GM04503 (cell line): ENCODE data around the gene SLC30A3.

Source experiments
- DNase-seq: peaks from one replicate; pipeline ENCODE4 v3.0.0-alpha.2; 2012; ENCODE audit warnings: low read depth

SLC30A3 gene

DNA sequence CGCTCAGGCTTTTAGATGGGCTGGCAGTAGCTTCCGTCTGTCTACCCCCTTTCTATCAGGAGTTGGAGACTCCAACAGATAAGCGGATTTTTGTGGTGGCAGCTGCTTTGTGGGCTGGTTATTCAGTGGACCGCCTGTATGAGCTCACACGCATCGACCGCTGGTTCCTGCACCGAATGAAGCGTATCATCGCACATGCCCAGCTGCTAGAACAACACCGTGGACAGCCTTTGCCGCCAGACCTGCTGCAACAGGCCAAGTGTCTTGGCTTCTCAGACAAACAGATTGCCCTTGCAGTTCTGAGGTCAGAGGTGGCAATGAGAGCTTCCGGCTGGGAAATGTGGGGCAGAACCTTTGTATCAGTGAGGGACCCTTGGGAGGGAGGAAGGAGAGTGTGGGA lies 30.9 kb downstream of the SLC30A3 start:
- no peak for DNase-seq

DNA sequence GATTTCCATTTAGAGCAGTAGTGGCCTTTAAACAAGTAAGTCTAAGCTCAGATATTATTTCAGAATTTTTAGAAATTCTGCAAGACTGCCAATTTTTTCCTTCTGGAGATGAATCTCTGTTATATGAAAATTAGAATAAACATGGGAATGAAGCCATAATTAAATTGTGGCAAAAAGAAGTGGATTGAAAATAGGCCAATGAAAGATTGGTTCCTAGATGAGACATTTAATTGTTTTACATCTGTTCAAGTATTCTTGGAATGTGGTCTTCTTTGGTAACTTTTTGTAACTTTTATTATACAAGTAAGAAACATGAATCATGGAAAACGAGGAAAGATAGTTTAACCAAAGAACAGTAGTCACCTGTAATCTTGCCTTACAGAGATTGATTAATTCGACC lies 35.3 kb downstream of the SLC30A3 start:
- no peak for DNase-seq

DNA sequence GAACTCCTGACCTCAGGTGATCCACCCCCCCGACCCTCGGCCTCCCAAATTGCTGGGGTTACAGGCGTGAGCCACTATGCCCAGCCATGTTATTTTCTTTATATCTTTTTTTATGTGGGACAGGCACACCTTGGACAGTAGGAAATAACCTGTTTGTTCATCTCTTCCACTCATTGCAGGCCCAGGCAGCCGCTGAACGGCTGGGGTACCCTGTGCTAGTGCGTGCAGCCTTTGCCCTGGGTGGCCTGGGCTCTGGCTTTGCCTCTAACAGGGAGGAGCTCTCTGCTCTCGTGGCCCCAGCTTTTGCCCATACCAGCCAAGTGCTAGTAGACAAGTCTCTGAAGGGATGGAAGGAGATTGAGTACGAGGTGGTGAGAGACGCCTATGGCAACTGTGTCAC lies 37.3 kb downstream of the SLC30A3 start:
- no peak for DNase-seq

DNA sequence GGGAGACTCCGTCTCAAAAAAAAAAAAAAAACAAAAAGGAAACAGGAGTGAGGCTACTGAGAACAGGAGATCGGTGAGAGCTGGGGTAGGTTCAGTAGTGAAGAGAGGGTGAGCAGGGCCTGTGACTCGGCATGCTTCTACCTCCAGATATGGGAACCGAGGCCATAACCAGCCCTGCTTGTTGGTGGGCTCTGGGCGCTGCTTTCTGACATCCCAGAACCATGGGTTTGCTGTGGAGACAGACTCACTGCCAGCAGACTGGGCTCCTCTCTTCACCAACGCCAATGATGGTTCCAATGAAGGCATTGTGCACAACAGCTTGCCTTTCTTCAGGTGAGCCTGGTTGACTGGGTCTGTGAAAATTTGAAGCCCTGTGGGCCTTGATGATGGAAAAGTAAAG lies 39.4 kb downstream of the SLC30A3 start:
- no peak for DNase-seq

DNA sequence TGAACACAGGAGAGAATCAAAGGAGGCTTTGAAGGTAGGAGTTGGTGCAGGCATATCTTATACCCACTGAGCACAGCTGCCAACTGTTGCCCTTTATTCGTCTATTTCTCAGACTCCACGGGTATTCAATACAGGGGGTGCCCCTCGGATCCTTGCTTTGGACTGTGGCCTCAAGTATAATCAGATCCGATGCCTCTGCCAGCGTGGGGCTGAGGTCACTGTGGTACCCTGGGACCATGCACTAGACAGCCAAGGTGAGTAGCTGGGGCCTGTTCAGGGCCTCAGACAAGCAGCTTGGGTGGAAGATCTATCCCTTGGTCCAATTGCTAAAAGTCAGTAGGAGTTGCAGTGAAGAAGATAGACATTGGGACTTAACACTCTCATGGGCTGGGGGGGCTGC lies 40.4 kb downstream of the SLC30A3 start:
- DNase-seq, result no peak

DNA sequence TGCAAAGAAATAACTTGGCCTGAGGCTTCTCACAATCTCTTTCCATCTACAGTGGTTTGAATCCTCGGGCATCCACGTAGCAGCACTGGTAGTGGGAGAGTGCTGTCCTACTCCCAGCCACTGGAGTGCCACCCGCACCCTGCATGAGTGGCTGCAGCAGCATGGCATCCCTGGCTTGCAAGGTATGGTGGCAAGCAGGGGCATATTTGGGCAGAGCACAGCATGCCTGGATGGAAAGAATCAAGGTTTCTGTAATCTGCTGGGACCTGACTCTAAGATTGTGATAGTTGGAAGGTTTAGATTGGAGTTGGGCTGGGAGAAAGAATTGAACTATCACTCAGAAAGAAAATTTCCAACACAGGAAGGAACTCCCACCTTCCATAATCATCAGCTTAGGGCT lies 41.7 kb downstream of the SLC30A3 start:
- no peak for DNase-seq

DNA sequence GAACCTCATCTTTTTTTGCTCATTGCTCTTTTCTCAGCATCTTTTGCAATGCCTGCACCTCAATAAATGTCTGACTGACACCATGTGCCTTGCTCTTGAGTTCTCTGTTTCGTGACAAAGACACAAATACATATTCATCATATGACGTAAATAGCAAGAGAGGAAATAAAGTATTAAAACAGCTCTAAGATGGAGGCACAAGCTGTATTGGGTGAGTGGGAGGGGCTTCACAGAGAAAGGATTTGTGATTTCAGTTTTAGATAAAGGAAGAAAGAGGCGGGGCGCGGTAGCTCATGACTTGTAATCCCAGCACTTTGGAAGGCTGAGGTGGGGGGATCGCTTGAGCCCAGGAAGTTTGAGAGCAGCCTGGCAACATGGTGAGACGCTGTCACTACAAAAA lies 42.8 kb downstream of the SLC30A3 start:
- DNase-seq, result no peak

DNA sequence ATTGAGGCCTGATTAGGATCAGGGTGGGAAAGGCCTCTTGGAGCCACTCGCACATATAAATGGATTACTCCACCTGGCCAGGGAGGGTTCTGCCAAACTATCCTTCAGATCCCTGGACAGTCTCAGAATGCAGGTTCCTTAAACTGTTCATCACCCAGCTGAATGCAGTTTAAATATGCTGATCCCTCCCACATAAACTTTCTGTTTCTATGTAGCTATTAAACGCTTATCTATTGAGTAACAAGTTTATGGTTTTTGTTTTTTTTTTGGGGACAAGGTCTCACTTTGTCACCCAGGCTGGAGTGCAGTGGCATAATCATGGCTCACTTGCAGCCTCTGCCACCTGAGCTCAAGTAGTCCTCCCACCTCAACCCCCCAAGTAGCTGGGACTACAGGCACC lies 43.8 kb downstream of the SLC30A3 start:
- DNase-seq, result no peak

DNA sequence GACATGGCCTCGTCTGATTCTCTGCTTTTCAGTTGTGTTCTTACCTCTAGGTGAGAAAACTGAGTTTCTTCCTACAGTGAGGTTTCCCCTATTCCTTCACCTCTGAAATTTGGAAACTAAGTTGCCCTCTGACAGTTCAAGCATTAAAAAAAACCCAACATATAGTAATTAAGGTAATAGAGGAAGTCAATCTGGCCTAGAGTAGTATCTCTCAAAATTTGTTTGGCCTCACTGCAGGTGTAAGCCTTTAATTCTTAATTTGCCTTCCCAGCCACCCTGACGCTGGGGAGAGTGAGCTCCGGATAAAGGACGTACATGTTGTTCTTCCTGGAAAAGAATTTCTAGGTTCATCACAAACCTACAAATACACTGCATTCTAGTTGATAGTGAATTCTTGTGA lies 44.2 kb downstream of the SLC30A3 start:
- no peak for DNase-seq

DNA sequence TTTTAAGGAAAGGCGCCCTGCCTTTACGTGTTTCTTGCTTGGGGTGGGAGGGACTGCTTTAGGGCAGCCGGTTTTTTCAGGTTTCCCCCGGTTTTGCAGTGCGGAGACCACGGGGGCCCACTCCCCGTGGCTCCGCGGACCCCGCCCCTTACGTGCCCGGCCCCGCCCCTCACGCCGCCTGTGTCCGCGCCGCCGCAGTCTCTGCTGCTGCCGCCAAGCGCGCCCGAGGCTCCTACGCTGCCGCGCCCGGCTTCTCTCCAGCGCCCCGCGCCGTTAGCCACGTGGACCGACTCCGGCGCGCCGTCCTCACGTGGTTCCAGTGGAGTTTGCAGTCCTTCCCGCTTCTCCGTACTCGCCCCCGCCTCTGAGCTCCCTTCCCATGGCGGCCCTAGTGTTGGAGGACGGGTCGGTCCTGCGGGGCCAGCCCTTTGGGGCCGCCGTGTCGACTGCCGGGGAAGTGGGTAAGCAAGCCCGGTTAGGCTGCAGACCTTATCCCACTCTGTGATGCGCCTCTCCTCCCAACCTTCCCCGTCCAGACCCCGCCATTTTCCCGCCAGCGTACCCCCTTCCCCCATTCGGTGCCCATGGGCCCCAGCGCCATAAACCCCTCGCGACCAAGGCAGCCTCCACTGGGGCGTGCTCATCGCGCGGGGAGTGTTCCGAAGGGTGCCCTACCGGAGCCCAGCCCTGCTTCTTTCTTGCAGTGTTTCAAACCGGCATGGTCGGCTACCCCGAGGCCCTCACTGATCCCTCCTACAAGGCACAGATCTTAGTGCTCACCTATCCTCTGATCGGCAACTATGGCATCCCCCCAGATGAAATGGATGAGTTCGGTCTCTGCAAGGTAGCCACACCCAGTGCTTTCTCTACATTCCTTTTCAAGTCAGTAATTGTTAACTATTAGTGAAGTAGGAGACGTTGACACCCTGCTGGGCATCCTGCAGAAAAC lies 45.4 kb downstream of the SLC30A3 start, which contains the start of gene CAD:
Gene CAD, plus strand, starts transcription at position 197 of the 949 bp plus-strand sequence. Its CDS starts 183 bp downstream, at position 380.
- DNase-seq, result peak; percentile 19

DNA sequence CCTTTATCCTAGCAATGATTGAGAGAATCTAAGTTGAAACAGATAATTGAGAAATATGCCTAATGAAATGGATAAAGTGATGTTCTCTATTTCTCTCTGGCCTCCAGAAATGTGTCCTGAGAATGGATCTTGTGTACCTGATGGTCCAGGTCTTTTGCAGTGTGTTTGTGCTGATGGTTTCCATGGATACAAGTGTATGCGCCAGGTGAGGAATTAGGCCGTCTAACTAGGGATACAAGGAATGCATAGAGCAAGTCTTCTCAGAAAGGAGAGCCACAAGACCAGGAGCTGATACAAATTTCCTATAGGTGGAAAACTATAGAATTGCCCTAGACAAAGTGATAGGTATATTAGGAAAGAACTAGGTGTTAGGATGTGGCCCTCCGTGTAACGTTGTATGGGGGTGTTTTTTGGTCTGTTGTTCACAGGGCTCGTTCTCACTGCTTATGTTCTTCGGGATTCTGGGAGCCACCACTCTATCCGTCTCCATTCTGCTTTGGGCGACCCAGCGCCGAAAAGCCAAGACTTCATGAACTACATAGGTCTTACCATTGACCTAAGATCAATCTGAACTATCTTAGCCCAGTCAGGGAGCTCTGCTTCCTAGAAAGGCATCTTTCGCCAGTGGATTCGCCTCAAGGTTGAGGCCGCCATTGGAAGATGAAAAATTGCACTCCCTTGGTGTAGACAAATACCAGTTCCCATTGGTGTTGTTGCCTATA lies 46.3 kb downstream of the SLC30A3 start:
- DNase-seq, result no peak

DNA sequence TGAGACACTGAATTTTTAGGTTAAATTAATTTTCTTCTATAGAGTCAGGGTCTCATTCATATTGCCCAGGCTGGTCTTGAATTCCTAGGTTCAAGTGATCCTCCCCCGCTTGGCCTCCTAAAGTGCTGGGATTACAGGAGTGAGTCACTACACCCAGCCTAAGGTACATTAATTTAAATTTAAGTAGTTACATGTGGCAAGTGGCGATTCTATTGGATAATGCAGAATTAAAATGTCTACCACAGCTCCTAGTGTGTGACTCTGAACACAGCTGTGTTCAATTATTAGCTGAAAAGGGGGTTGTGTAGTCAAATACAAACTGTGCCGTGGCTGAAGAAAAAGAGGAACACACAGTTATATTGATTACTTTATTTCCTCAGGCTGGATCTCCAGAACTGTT lies 47.9 kb downstream of the SLC30A3 start:
- DNase-seq, result no peak

DNA sequence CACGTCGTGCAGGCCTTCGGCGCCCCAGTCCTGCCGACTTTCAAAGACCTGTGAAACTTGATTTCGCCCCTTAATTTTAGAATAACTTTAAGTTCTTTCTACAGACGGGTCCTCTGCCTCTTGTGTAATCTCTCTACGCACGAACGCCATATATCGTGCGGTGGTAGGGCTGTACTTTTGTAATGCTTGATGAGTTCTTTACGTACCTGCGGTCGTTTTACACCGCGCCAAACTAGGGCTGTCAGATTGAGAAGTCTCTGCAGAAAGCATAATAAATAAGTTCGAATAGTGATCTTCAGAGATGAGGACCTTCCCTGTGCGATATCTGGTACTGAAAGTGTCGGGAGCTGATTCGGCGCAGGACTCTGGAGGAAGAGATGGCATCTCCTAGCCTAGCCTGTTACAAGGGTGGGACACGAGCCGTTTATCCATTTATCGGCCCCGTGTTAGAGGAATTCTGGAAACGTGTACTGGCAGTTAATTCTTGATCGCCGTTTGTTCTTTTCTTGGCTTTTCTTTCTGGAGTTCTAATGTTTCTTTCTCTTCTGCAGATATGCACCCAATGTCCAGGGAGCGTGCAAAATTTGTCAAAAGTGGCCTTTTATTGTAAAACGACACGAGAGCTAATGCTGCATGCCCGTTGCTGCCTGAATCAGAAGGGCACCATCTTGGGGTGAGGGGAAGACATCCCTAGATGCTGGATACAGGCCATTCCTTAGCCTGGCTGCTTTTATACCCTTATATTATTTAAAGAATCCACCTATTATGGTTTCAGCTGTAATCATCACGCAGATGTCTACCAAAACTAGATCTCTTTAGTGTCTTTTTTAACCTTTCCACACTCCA lies 50.0 kb downstream of the SLC30A3 start:
- DNase-seq, result peak; percentile 35

DNA sequence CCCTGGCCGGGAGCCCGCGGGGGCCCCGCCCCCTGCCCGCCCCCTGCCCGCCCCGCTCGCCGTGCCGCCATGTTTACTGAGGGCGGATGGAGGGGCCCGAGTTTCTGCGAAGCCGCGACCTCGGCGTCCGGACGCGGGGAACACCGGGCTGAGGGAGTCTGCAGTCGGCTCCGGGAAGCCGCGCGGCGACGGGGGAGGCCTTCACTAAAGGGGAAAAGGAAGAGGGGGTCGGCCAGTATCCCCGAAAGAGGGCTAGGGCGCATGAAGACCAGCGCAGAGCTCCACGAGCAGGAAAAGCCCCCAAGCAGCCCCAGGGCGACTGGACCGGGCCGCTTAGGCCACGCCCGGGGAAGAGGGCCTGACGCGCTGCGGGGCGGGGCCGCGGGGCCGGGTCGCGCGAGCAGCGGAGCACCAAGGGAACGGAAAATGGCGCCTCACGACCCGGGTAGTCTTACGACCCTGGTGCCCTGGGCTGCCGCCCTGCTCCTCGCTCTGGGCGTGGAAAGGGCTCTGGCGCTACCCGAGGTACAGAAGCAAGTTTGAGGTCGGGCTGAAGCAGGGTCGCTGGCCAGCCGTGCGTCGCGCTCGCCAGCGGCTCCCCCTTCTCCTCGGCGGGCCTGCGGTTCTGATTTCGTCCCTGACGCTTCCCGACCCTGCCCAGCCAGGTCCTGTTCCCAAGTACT lies 50.8 kb downstream of the SLC30A3 start, which contains the start of the genes ATRAID and SLC5A6:
Gene ATRAID, plus strand, starts transcription at position 99 of the 683 bp plus-strand sequence. Its CDS starts 328 bp downstream, at position 427.
Gene SLC5A6, minus strand, starts transcription at position 326 of the 683 bp plus-strand sequence. CDS start 4,618 bp downstream, outside the sequence.
- peak; percentile 48 for DNase-seq

DNA sequence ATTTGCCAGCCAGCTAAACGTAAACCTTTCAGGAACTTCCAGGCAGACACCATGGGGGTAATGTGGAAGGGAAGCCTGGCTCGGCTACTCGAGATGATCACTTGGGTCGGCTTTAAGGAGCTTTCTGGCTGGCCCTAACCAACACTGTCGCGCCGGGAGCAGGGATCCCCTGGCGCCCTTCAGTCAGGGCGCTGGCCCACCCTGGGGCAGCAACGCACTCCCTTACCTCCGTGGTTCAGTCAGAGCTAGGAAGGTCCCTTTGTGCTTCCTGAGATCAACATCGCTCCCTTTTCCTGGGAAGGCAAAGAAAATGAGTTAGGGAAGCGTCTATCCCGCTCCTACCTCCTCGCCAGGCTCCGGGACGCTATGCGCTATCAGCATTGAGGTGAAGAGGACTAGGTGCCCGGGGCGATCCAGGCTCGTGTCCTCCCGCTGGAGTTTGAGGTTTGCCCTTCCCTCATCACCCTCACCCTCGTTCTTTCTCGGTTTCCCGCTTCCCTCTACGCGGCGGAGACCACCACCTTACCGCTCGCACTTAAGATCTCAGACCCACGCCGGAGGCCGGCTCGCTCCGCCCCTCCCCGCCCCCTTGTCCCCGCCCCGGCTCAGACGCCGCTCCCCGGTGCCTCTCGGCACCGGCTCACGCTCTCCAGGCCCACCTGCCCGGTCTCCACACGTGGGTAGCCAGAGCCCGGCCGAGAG lies 51.5 kb downstream of the SLC30A3 start:
- DNase-seq, result no peak

DNA sequence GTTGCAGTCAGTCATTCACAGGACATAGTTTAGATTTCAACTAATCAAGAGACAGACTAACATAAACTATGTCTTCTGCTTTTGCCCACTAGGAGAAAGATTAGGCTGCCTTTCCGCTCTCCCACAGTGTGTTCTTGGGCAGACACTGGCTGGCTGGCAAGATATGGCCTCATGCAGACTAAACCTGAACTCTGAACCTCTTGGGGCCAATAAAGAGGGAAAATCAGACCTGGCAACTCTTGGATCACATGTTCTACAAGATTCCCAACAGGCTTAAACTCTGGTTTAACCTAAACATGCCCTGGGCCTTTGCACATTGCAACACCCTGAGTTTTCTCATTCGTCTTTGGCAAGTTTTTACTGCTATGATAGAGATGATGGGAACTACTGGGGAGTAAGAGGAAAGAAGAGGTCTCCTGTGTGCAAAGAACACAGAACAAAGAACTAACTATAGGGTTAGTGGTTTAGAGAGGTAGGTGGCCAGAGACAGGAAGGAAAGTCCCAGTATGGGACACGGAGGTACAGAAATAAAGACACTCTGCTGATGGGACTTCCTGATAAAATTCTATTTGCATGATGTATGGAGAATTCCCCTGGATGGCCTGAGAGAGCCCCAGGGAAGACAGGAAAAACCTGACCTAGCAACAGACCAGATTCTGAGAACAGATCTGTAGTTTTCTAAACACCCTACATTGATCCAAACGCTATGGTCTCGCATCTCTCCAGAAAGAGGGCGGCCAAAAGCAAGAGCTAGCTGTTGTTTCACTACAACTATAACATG lies 53.0 kb downstream of the SLC30A3 start:
- no peak for DNase-seq

DNA sequence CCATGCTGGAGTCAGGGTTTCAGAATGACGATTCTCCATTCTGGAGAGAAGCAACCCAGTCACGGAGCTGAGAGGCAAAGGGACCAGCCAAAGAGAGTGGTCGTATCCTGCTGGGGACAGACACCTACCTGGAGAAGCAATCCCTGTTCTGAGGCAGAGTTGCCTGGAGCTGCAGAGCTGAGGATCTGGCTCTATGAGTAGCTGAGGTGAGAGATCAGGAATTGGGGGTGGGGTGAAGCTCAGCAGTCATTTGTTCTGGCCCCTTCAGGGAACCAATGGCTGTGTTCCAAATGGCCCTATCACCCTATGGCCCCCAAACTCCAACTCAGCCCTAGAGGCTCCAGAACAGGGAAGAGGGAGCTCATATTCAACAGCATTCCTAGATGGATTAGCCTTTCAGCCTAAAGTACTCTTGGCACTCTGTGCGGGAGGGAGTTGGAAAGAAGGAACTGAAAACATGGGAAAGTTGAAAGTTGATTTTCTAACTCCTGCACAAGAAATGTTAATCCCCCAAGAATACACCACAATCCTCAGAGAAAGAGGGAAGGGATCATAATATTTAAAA lies 54.3 kb downstream of the SLC30A3 start:
- no peak for DNase-seq

DNA sequence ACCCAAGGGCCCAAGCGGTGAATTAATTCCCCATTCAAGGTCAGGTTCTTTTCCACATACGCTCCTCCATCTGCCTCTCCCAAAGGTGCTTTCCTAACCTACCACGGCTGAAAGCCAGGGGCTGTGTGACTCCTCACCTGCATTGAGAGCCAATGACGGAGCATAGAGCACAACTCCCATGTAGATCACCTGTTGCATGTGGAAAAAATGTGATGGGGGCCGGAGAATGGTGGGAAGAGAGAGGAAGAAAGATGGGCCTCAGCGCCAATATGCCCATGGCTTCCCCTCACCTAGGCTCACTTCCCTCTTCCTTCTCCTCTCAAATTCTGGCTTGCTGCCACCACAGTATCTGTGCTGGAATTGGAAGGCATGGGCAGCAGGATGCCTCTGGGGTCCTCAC lies 56.5 kb downstream of the SLC30A3 start:
- no peak for DNase-seq

DNA sequence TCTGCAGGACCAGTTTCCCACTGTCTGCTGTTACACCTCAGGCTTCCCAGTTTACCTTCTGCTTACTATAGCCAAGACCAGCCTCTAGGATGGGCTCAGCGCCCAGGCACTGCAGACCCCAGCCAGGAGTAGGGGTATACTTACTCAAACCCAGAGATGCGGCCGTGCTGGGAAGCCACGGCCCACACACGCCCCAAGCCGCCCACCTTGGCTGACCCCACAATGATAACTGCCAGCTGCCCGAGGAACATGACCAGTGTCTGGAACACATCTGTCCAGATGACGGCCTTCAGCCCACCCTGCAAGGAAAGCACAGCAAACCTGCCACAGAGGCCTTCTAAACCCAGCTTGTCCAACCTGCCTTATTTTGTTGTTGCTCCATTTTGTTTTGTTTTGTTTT lies 57.6 kb downstream of the SLC30A3 start:
- no peak for DNase-seq

DNA sequence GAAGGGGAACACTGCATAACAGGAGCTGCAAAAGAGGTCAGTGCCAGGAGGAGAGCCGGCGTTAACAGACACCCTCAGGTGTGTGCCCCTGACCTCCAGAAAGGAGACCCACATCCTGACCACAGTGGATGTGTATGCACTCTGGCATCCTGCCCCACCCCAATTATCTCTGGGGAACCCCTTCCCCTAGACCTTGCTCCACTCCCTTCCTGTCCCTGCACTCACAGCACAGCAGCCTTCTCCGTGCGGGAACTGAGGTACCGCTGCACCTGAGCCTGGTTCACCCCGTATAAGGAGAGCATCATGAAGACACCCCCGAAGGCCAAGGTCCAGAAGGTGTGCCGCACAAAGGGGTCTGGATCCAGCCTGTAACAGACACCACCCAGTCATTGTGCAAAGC lies 58.3 kb downstream of the SLC30A3 start:
- DNase-seq, result no peak
